Right ventricle myocardium superior (tissue), 1 donor: Measurements from ENCODE around the gene STK24. TPM values are rescaled to one million over a fixed set of nuclear protein-coding genes. Genes with fewer than 3 reads are reported as not detected.

Experiments
- ATAC-seq: fragments of 200-7000 bp; cut with Tn5 transposase; one replicate; pipeline ENCODE4 v1.9.1; 2020; ENCODE audit warnings: mild to moderate bottlenecking; ENCODE audit not compliant: poor library complexity
- DNase-seq: peaks from one replicate; pipeline ENCODE4 v3.0.0-alpha.2; 2020
- intact Hi-C: fragments of 100-400 bp; cut with DNase I; formaldehyde crosslinking; loops from one replicate; pipeline ENCODE4 v1.11.2; 2022
- total RNA-seq: library from RNA; stranded (reverse); fragmentation: NEBNext Ultra II Directional; extraction: Animal tissue kit (Norgen Biotek cat#: 25700); gene quantifications from one replicate; pipeline ENCODE4 v1.2.1, GENCODE V29; 2021
- donor health status: DM: no; HTN: yes; CAD: no; lungs with severe emphysema.

The STK24 gene
- total RNA-seq, 1 donor from 2014 or later: 56.1 TPM

DNA sequence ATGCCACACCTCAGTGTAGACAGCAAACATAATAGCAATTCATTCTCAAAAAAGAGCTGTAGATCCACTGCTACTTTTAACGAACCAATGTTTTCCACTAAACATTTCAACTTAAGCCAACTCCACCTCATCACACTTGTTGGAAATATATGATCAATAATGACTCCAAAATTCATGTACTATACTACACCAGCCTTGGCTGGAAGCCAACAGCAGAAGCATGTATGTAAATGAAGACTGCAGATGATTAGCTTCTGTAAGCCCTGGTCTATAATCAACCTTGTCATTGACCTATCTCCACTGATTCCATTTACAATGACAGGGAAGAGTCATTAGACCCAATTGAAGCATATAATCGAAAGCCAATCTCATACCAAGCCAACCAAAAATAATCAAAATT is 71.7 kb downstream of the STK24 start:
- DNase-seq: no peak
- intact Hi-C loops: no loop called here
- ATAC-seq: no peak

DNA sequence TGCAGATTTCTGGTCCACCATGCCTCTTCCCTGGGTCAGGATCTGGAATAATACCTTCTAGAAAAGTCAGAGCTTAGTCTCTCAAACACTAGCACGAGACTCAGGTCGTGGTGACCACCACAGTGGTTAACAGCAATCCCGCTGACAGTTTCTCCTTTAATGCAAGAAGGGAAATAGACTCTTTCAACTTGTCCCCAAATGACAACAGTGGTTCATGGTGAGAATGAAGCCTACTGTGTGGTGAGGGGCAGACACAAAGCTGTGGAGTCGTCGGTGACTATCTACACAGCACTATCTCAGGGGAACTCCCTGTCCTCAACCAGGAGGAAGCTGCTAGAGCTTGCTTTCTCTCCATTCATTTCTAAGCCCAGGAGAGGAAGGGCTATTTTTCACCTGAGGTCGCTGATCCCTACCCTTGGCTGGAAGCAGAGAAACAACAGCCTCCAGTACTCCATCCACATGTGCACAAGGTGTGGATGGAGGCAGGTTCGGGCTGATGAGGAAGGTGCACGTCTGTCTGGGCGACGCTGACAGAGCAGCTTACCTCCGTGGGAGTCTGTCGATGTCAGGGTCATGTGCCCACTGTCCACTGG is 72.4 kb downstream of the STK24 start:
- intact Hi-C loops: no loop called here
- ATAC-seq (no peak), DNase-seq (no peak)

DNA sequence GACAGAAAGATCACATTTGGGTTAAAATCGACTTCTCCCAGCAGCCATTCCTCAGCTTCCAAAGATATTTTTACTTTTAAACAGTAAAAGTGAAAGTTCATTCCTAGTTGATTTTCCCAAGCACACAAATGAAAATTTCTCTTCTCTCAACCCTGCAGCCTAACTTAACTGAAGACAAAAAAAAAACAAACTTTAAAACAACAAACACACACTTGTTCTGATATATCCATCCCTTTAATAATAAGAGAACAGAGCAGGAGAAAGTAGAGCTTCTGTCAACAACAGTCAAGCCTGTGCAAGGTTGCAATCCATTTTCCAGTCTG is 72.9 kb downstream of the STK24 start:
- ATAC-seq (no peak), DNase-seq (no peak)
- intact Hi-C loops: no loop called here

DNA sequence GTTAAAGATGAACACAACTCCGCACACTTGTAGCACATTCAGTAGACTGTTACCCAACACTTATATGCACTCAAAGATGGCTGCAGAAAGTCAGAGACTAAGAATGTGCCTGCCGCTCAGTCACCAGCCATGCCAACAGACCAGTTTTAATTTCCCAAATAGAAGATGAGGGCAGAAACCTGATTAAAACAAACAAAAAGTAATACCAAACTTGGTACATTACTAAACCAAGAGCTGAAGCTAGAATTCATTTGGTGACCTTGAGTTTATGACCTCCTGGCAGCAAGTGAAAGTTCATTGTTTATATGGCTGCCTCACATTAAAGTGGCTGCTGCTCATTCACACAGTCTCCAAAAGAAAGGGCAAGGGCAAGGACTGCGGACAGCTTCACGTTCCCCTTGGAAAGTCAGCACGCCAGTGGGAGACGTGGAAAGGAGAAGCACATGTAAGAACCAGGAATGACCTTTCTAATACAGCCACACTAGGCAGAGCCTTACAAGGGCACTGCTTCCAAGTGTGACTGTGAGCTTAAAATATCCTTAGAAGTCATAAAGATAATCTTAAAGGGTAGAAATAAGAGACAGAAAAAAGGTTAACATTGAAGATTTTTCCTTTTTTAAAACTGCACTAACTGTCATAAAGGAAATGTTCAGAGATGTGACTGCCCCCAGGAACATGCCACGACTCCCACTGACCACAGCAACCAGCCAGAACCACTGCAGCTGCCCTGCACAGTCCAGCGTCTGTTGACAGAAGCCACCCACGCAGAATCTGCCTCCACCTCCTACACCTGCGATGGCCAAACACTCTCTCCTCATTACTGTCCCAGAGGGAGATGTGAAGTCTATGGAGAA is 73.5 kb downstream of the STK24 start:
- DNase-seq: no peak
- intact Hi-C loops: no loop called here
- peak; percentile 53 for ATAC-seq

GRCh38 chr13:98500963-98501421 is 75.9 kb downstream of the STK24 start:
- no peak for DNase-seq
- no peak for ATAC-seq
- intact Hi-C loops: no loop called here

DNA sequence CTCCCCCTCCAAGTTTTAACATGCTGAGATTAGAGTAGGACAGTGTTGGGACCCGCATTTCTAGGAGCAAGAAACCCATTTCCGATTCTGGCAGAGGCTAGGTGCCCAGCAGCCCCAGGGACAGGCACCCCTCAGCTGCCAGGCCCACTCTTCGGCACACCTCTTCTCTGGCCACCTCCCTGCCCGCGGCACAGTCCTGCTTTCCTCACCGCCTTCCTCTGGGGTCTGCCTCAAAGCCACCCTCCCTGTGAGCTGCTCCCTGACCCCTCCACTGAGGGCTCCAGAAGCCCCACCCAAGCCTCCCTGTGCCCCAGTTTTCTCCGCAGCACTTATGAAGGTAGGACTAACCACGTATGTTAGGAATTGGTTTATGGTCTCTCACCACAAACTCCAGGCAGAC is 79.9 kb downstream of the STK24 start:
- intact Hi-C loops: loop anchor here (5.0 kb wide), 1 partner anchor 75 kb away; no protein-coding TSS in a partner anchor
- no peak for DNase-seq
- no peak for ATAC-seq

DNA sequence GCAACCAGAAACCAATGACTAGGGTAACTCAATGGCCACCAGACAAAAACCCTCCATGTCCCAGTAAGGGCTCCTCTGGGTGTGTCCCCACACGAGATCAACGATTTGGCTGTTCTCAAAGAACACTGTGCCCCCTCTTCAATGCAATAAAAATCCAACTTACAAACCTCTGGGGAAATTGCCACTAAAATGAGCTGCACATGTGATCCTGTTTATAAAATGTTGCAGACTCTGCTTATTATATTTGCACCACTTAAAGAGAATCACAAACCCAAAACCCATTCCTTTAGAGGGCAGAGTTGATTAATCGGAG is 80.5 kb downstream of the STK24 start:
- intact Hi-C loops: loop anchor here (5.0 kb wide), 1 partner anchor 76 kb away; no protein-coding TSS in a partner anchor
- ATAC-seq (peak; percentile 58), DNase-seq (no peak)

- intact Hi-C loops: loop anchor here (5.0 kb wide), 1 partner anchor 76 kb away; no protein-coding TSS in a partner anchor
- ATAC-seq (peak; percentile 54), DNase-seq (no peak)
These were observed 81.1 kb downstream of the STK24 start for GRCh38 chr13:98495627-98496478.

DNA sequence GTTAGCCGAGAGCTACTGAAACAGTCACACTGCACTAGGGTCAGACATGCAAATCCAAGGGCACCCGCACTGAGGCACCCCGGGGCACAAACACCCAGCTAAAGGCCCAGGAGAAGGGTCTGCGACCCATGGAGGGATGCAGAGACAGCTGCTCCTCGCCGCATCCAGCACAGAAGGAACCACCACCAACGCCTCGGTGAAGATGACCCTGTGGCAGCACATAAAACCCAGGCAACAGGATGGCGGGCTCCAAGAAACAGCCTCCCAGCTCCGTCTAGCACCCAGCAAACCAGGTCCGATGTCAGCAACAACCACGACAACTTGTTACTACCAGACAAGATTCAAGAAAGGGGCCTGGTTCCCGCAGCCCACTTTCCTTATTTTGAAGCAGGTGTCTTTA is 82.1 kb downstream of the STK24 start:
- intact Hi-C loops: loop anchor here (5.0 kb wide), 1 partner anchor 78 kb away; no protein-coding TSS in a partner anchor
- ATAC-seq (no peak), DNase-seq (no peak)

DNA sequence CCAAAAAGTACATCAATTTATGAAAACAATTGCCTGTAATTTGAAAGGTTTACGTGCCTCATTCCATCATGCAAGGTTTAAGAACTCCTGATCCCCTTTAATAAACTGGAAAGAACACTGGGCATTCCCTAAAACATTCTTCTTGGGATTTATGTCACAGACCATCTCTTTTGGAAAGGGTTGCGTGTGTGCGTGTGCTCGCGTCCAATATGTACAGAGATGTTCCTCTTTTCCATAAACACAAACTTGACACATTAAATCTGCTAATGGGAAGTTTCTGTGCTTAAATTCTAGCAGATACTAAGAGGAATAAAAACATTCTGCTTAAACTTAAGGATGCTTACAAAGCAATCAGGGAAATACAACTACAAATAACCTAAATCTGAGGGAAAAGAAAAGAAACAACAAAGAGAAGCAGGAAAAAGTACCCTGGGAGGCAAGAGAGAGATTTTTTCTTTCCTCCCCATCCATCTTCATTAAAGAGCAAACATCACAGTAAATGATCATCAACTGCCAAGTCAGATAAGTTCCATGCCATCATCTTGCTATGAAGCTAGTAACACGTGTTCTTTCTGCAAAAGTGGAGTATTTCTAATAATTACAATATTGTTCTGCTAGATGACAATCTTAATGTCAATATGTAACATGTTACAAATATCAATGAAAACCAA is 83.7 kb downstream of the STK24 start:
- ATAC-seq: no peak
- intact Hi-C loops: no loop called here
- no peak for DNase-seq

DNA sequence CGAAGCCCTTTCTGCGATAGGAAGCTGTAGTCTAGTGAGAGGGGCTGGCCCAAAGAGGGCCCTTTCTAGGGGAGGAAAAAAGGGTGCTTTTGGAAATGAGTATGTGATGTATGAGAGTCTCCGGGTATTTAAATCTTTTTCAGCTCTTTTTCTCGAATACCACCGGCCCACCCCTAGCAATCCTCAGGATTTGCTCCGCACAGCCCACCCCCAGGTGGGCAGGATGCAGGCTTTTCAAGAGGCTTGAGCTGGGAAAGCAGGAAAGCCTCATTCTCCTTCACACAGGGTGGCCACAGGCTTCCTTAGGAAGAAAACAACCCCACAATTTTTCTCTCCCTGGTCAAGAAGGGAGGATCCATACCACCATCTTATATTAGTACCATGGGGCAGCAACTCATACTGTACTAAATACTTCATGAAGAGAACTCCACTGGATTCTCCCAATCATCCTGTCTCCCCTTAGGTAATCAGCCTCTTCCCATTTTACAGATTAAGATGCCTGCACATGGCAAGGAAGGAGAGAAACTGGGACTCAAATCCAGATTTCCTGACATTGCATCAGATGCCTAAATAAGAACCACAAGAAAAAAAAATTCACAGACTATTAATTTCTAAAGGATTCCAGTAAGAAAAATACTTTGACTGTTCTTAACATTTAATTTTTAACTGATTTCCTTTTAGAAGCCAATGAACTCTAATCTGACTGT is 84.4 kb downstream of the STK24 start:
- ATAC-seq (no peak), DNase-seq (no peak)
- intact Hi-C loops: no loop called here

DNA sequence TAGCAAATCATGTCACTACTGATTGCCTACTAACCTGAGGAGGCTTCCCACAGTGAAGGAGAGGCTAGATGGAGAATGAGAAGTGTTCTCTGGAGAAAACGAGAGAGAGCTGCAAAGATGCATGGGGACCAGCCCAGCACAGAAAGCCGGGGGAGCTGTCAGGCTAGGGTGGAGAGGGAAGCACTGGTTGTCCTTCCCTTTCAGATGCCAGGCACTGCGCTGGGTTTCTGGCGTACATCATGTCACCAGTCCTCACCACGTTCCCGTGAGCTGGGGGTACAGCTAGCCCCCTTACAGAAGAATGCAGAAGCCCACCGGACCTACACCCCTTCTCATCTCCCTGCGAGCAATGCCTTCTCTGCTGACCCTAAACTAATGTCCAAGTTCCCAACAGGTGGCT is 86.0 kb downstream of the STK24 start:
- ATAC-seq (no peak), DNase-seq (no peak)
- intact Hi-C loops: no loop called here

DNA sequence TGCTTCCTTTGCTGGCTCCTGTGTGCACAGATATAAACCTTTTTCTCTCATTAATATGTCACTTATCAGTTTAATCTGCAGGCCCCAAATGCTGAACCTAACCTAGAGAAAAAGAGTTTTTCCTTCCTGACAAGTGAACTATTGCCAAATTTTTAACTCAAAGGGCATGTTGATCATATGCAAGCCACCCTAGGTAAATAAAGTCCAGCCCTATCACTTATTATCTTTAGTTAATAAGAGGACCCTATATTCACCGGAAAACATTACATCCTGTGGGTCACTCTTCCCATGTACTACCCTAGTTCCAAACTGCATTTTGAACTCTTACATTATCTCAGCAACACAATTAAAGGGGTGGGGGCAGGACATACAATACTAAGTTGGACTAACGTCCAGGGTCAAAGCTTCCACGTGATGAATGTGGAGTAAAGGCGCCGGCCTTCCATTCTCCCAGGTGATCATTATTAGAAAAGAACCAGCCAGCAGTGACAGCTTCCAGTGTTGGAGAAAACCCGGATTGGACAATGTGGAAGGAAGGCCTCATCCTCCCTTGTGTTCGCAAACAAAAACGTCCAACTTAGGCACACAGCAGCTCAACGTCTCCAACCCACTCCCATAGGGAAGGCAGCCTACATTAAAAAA is 86.6 kb downstream of the STK24 start:
- DNase-seq (no peak), ATAC-seq (no peak)
- intact Hi-C loops: no loop called here

DNA sequence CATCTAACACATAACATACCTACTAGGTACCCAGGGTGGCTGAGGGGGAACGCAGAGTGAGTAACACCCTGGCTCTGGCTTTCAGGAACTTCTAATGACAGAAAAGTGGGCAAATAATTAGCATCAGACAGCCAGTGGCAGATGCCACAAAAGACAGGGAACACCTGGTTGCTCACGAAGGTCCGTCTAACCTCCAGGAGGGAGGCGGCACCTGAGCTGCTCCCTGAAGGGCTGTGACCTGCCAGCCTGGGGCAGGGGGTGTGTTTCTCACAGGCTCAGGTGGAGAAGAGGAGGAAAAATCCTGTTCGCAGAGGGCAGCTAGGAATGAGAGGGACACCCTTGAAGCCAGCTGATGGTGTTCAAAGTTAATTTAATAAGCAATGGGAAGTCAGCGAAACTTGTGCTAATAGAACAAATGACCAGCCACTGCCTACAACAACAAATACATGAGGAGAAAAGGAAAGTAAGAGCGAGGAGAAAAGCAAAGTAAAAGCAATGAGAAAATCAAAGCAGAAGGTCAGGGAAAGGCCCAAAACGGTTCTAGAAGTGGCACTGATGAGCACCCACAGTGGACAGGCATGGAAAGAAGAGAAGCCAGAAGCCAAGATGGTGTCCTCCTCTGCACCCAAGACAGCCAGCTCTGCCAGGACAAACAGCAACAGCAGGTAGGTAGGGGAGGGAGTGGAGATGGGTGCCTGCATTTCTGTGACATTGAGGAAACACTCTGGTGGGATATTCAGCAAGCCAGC is 87.3 kb downstream of the STK24 start:
- intact Hi-C loops: no loop called here
- ATAC-seq (no peak), DNase-seq (no peak)

DNA sequence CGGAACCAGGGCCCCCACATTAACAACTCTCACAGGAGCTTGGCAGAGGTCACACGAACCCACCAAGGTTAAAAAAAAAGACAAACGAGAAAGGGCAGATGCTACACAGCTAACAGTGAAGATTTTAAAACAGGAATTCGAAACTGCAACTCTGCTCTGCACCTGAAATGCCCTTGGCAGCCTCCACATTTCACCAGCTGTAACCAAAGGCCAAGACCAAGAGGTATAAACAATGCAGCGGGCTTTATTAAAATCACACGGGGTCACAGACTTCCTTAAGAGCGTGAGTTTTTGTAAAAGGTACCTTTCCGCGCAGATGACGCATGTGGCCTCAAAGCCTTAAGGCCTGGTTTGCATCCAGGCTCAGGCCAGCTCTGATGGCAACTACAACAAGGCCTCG is 88.2 kb downstream of the STK24 start:
- intact Hi-C loops: no loop called here
- no peak for ATAC-seq
- no peak for DNase-seq

GRCh38 chr13:98487522-98487921 is 89.4 kb downstream of the STK24 start:
- ATAC-seq: no peak
- intact Hi-C loops: no loop called here
- no peak for DNase-seq

DNA sequence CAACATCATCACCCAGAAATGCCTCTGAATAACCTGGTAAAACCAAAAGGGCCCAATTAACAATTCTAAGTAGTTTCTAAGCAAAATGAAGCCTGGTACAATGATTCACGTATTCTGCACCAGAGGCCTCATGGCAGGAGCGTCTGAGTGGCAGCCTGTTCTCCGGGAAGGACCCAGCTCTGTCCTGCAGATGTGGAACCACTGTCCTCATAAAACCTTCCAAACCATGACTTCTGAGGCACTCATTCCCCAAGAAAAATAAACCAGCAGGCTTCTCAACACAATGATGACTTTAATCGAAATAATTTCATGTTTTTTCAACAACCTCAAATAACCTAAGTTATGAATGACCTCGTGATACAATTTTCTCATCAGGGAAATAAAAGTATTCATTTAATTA is 89.9 kb downstream of the STK24 start:
- DNase-seq (no peak), ATAC-seq (no peak)
- intact Hi-C loops: no loop called here
